GM12878 (cell line): ENCODE results near the gene SPOCK1. TPM values are rescaled to one million over a fixed set of nuclear protein-coding genes. Genes with fewer than 3 reads are reported as not detected.
A peak's percentile ranks its signal among the peaks of the same experiment; 100 is the strongest.

Experiments
- ATAC-seq: fragments of 200-7000 bp; cut with Tn5 transposase; 3 replicates; pipeline ENCODE4 v1.9.1; 2020; ENCODE audit warnings: mild to moderate bottlenecking, moderate library complexity
- BruUV-seq: library from RNA; stranded (reverse); fragments of 400-500 nt; replicated peaks from 2 replicates; lab custom pipeline; 2021; lab: Mats Ljungman, UMichigan
- CTCF ChIA-PET: fragments of 300-600 bp; sonication (Branson Sonifier 250); formaldehyde crosslinking; extraction: SDS; loops from one replicate; lab custom pipeline; 2021; ENCODE audit warnings: inconsistent platforms; lab: Yijun Ruan, JAX
- POLR2A ChIA-PET: fragments of 350-600 bp; formaldehyde crosslinking; extraction: SDS; loops from one replicate; lab custom pipeline; 2021; ENCODE audit warnings: inconsistent platforms; lab: Charles Lee
- RAD21 ChIA-PET: fragments of 300-600 bp; sonication (Branson Sonifier 250); formaldehyde crosslinking; loops from one replicate; lab custom pipeline; 2023; ENCODE audit warnings: antibody characterized with exemption; ENCODE audit not compliant: unreplicated experiment; lab: Charles Lee
- SMC1A ChIA-PET: fragments of 300-600 bp; sonication (Branson Sonifier 250); formaldehyde crosslinking; loops from one replicate; lab custom pipeline; 2023; ENCODE audit not compliant: unreplicated experiment, uncharacterized antibody; lab: Charles Lee
- DNase-seq: peaks from one replicate; pipeline ENCODE4 v3.0.0-alpha.2; 2011; ENCODE audit warnings: low read depth, low spot score
- FAIRE-seq: peaks from 3 replicates; lab custom pipeline; 2011; peaks lifted over from hg19 to GRCh38; lab: Jason Lieb, UNC
- H2AFZ ChIP-seq: 2 replicates; pipeline ENCODE4 v1.6.0; 2011; ENCODE audit warnings: low read depth, low read length, control low read depth; ENCODE audit not compliant: control insufficient read depth
- H3K27ac ChIP-seq: 2 replicates; pipeline ENCODE4 v1.5.1; 2011; ENCODE audit warnings: control low read depth; ENCODE audit not compliant: control insufficient read depth, insufficient read depth
- H3K27me3 ChIP-seq, 2 experiments: replicated peaks in 1 of 2; 2 replicates each; pipeline versions ENCODE4 v1.6.0 to v1.6.1; 2011; ENCODE audit warnings: low read length in 1 of 2; ENCODE audit not compliant: control insufficient read depth in 2 of 2, insufficient read depth in 2 of 2
- H3K36me3 ChIP-seq, 2 experiments: 2 replicates each; pipeline ENCODE4 v1.5.1; 2011; ENCODE audit warnings: low read length in 1 of 2; ENCODE audit not compliant: control insufficient read depth in 2 of 2, insufficient read depth in 2 of 2
- H3K4me1 ChIP-seq: 2 replicates; pipeline ENCODE4 v1.6.1; 2011; ENCODE audit warnings: mild to moderate bottlenecking, low read length, moderate library complexity, mixed read lengths; ENCODE audit not compliant: control insufficient read depth, insufficient read depth
- H3K4me2 ChIP-seq: 2 replicates; pipeline ENCODE4 v1.6.0; 2011; ENCODE audit warnings: control low read depth; ENCODE audit not compliant: control insufficient read depth, insufficient read depth
- H3K4me3 ChIP-seq: fragments of 200-600 bp; sonication (generic); 2 replicates; pipeline ENCODE4 v1.5.1; 2016
- H3K79me2 ChIP-seq: 2 replicates; pipeline ENCODE4 v1.6.0; 2011; ENCODE audit warnings: low read length; ENCODE audit not compliant: control insufficient read depth, insufficient read depth
- H3K9ac ChIP-seq: 2 replicates; pipeline ENCODE4 v1.8.0; 2011; ENCODE audit warnings: low read length, control low read depth, mixed read lengths; ENCODE audit not compliant: control insufficient read depth, insufficient read depth
- H3K9me3 ChIP-seq: replicated peaks from 3 replicates; pipeline ENCODE4 v1.5.1; 2011; ENCODE audit warnings: mild to moderate bottlenecking, low read length; ENCODE audit not compliant: control insufficient read depth, insufficient read depth
- H4K20me1 ChIP-seq: 2 replicates; pipeline ENCODE4 v1.6.0; 2011; ENCODE audit not compliant: control insufficient read depth, insufficient read depth
- BHLHE40 ChIP-seq, 2 experiments: fragments of 450-650 bp in 1 of 2; IDR thresholded peaks; 2 replicates each; pipeline ENCODE4 v1.6.1; 2011 to 2017; ENCODE audit warnings: low read depth in 2 of 2, borderline replicate concordance in 1 of 2, improper control_type of control experiment in 1 of 2, low read length in 1 of 2, mild to moderate bottlenecking in 1 of 2
- CTCF ChIP-seq, 3 experiments: IDR thresholded peaks in 2 of 3; conservative IDR thresholded peaks in 1 of 3; 2 replicates each; pipeline ENCODE4 v1.5.1; 2011; ENCODE audit warnings: low read depth in 3 of 3, low read length in 3 of 3, mild to moderate bottlenecking in 3 of 3, control low read depth in 2 of 3, moderate library complexity in 2 of 3, inconsistent platforms in 1 of 3, mixed read lengths in 1 of 3; ENCODE audit not compliant: control insufficient read depth in 2 of 3, insufficient read depth in 1 of 3; ENCODE audit errors: extremely low read depth in 1 of 3
- E4F1 ChIP-seq: fragments of 450-650 bp; IDR thresholded peaks from 2 replicates; pipeline ENCODE4 v1.6.1; 2018; ENCODE audit warnings: borderline replicate concordance, mild to moderate bottlenecking; ENCODE audit not compliant: partially characterized antibody
- IKZF1 ChIP-seq: fragments of 450-650 bp; conservative IDR thresholded peaks from 2 replicates; pipeline ENCODE4 v1.6.1; 2017; ENCODE audit warnings: antibody characterized with exemption, mild to moderate bottlenecking
- KAT2A ChIP-seq: conservative IDR thresholded peaks from 2 replicates; pipeline ENCODE4 v1.6.1; 2011; ENCODE audit warnings: low read depth, low read length; ENCODE audit not compliant: control insufficient read depth
- LARP7 ChIP-seq: fragments of 450-650 bp; IDR thresholded peaks from 2 replicates; pipeline ENCODE4 v1.6.1; 2017; ENCODE audit warnings: mild to moderate bottlenecking
- MEF2A ChIP-seq: IDR thresholded peaks from 2 replicates; pipeline ENCODE4 v1.6.1; 2011; ENCODE audit warnings: low read depth, mild to moderate bottlenecking, low read length, moderate library complexity; ENCODE audit not compliant: insufficient read depth
- MYB ChIP-seq: fragments of 150-350 bp; IDR thresholded peaks from 2 replicates; pipeline ENCODE4 v1.6.1; 2014; ENCODE audit warnings: mild to moderate bottlenecking, low read depth, low read length, borderline replicate concordance
- NR2C2 ChIP-seq: IDR thresholded peaks from 2 replicates; pipeline ENCODE4 v1.6.1; 2011; ENCODE audit warnings: borderline replicate concordance, low read depth; ENCODE audit not compliant: control insufficient read depth, insufficient read length
- RAD51 ChIP-seq: fragments of 450-650 bp; IDR thresholded peaks from 2 replicates; pipeline ENCODE4 v1.6.1; 2016; ENCODE audit warnings: moderate library complexity, mild to moderate bottlenecking, inconsistent platforms
- YY1 ChIP-seq: IDR thresholded peaks from 2 replicates; pipeline ENCODE4 v1.6.1; 2011; ENCODE audit warnings: low read depth, mild to moderate bottlenecking, low read length
- WGBS: methylation state at CpG from one replicate; pipeline ENCODE4 v1.1.6; 2016; ENCODE audit warnings: low lambda C conversion rate; ENCODE audit not compliant: insufficient replicate concordance, insufficient coverage; ENCODE audit errors: missing lambda C conversion rate; 5-methylcytosine and 5-hydroxymethylcytosine counted together
- in situ Hi-C: fragments of 300-500 bp; cut with MboI; formaldehyde crosslinking; loops from 9 replicates; pipeline ENCODE4 v1.14.3; 2018; ENCODE audit warnings: mixed read lengths
- intact Hi-C: fragments of 100-400 bp; cut with micrococcal nuclease; formaldehyde crosslinking; loops from one replicate; pipeline ENCODE4 v1.14.2; 2022; ENCODE audit not compliant: unreplicated experiment
- polyA plus RNA-seq, 11 experiments: library from polyadenylated mRNA; depleted of rRNA in 4 of 11; unstranded in 6 of 11; stranded (reverse) in 5 of 11; fragments of >200 nt; fragmentation: Nextera tagmentation in 4 of 11; fragmentation: Illumina TruSeq in 1 of 11; extraction: Ambion mirVana in 4 of 11; extraction: Trizol in 1 of 11; gene quantifications; 1 replicate in 1 of 11; 2 replicates in 10 of 11; pipeline versions ENCODE4 v1.2.1 to v1.2.3, GENCODE V29; 2011 to 2016; ENCODE audit warnings: inconsistent platforms in 2 of 11, missing spikeins in 2 of 11, low read depth in 1 of 11
- total RNA-seq, 4 experiments: library from RNA; depleted of rRNA in 3 of 4; stranded (reverse); fragments of >200 nt in 3 of 4; fragmentation: Illumina TruSeq in 1 of 4; extraction: Trizol in 1 of 4; gene quantifications; 2 replicates each; pipeline versions ENCODE4 v1.2.1 to v1.2.3, GENCODE V29; 2013 to 2021
- TF ChIP-seq, protein P1 (sequence below): IDR thresholded peaks from 2 replicates; pipeline ENCODE4 v1.6.1; 2011; ENCODE audit warnings: borderline replicate concordance, low read depth, mild to moderate bottlenecking, moderate library complexity, mixed read lengths, low read length; ENCODE audit not compliant: insufficient read depth; ENCODE audit errors: extremely low read length
- TF ChIP-seq, protein P2 (sequence below): fragments of 450-650 bp; IDR thresholded peaks from 2 replicates; pipeline ENCODE4 v1.6.1; 2017; ENCODE audit warnings: mild to moderate bottlenecking

SPOCK1 gene
- total and polyA plus RNA-seq, 10 of the 15 experiments (the other 5 are each of a cell fraction or from before 2014, with no cell fraction given), result 0.06 to 0.68 (median 0.25) TPM; not detected in 3

DNA sequence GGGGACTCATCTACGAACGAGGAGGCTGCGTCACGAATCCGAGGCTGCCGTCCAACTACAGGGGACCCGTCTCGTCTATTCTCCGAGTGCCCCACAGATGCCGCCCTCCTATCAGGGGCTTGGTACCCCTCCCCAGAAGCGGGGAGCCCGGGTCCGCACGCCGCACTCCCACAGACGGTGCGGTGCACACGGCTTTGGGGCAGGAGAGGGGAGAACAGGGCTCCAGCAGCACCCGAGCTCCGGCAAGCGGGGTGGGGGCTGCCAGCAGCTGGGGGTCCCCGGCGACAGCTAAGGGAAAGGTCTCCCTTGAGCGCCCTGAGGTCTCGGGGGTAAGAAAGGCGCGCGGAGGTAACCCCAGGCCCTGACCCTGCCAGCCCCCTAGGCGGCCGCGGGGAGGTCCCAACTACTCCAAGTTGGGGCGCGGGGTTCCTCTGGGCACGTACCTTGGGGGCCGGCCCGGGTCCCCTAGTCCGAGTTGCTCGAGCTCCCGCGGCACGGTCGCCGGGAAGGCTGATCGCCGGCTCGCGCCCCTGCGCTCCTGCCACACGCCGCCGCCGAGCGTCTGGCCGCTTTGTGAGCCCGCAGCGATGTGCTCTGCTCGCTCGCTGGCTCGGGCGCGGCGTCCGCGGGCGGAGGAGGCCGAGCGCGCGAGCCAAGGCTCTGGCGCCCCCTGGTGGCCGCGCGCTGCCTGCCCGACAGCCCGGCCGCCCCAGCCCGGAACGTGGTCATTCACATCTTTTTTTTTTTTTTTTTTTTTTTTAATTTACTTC lies at the start of gene SPOCK1 (continued):
- peak; percentile 57 to 76 (median 70); a peak in 5 of 6 replicates for TF ChIP-seq CTCF (IDR thresholded peaks at IDR 0.05 in 2 of 3, conservative IDR thresholded peaks at IDR 0.05 in 1 of 3; ENCODE audit: control insufficient read depth in 2 of 3, extremely low read depth in 1 of 3, insufficient read depth in 1 of 3, low read depth in 3 of 3, low read length in 3 of 3)
- TF ChIP-seq LARP7, result peak; percentile 39; the same call in 1 of the 2 replicates
- TF ChIP-seq YY1, result 0 out of 2 replicates have a peak, but pooled peaks have one; percentile 33
- TF ChIP-seq, protein P1, sequence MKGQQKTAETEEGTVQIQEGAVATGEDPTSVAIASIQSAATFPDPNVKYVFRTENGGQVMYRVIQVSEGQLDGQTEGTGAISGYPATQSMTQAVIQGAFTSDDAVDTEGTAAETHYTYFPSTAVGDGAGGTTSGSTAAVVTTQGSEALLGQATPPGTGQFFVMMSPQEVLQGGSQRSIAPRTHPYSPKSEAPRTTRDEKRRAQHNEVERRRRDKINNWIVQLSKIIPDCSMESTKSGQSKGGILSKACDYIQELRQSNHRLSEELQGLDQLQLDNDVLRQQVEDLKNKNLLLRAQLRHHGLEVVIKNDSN, result no peak
- 0 out of 4 replicates have a peak, but pooled peaks of 1 of the 2 experiments have one; percentile 21 for TF ChIP-seq BHLHE40 (IDR thresholded peaks at IDR 0.05; ENCODE audit: borderline replicate concordance in 1 of 2, low read depth in 2 of 2, low read length in 1 of 2)
- no peak for TF ChIP-seq MYB
- TF ChIP-seq, all 136 proteins: peak for 6

DNA sequence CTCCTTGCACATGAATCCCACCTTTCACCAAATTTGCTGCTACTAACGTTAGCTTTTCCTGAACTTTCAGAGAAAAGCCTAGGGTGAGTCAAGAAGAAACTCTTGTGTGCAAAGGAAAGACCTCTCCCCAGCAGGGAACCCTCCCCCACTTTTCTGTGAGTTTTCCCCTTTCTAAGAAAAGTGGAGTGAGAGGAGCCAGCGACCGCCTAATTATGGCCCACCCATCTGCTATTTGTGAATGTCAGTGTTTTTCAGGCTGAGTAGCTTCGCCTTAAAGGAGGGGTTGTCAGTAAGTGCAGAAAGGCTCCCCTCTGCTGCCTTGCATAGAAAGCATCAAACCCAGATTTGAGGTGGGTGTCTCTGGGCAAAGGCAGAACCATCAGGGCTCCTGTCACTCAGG lies 46.8 kb upstream of the SPOCK1 start:
- SMC1A ChIA-PET, result no interaction called here
- RAD21 ChIA-PET, result no interaction called here
- POLR2A ChIA-PET, result no interaction called here
- Histone ChIP-seq H3K27me3 (no peaks in the 10 kb centered on the region; a peak in 2 of 4 replicates), H2AFZ (no peak overlapping the region), H3K27ac (no peak overlapping the region), H3K36me3 (no peaks in the 10 kb centered on the region), H4K20me1 (no peaks in the 10 kb centered on the region), H3K4me3 (no peak overlapping the region), H3K9ac (no peak overlapping the region), H3K79me2 (no peaks in the 10 kb centered on the region), H3K4me1 (no peaks in the 10 kb centered on the region), H3K9me3 (no peaks in the 10 kb centered on the region), H3K4me2 (no peak overlapping the region)
- CTCF ChIA-PET, result no interaction called here
- DNase-seq (no peak), FAIRE-seq (no peak), ATAC-seq (no peak)
- in situ Hi-C loops, result no loop called here
- intact Hi-C loops, result no loop called here
- 14% methylated on average over 4 of the region's 4 CpGs for WGBS
- no TSS peak for BruUV-seq
- TF ChIP-seq NR2C2, result no peak
- TF ChIP-seq, protein P2, sequence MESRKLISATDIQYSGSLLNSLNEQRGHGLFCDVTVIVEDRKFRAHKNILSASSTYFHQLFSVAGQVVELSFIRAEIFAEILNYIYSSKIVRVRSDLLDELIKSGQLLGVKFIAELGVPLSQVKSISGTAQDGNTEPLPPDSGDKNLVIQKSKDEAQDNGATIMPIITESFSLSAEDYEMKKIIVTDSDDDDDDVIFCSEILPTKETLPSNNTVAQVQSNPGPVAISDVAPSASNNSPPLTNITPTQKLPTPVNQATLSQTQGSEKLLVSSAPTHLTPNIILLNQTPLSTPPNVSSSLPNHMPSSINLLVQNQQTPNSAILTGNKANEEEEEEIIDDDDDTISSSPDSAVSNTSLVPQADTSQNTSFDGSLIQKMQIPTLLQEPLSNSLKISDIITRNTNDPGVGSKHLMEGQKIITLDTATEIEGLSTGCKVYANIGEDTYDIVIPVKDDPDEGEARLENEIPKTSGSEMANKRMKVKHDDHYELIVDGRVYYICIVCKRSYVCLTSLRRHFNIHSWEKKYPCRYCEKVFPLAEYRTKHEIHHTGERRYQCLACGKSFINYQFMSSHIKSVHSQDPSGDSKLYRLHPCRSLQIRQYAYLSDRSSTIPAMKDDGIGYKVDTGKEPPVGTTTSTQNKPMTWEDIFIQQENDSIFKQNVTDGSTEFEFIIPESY, result no peak
- no peak for TF ChIP-seq RAD51
- TF ChIP-seq E4F1, result no peak
- TF ChIP-seq MEF2A, result no peak
- no peak for TF ChIP-seq KAT2A
- TF ChIP-seq IKZF1, result no peak
